HEK293 (cell line): ENCODE measurements around the gene CLCN1.

Source experiments
- CTCF ChIA-PET: fragments of 350-600 bp; formaldehyde crosslinking; extraction: SDS; loops from one replicate; lab custom pipeline; 2021; ENCODE audit warnings: antibody characterized with exemption; lab: Yijun Ruan, JAX
- POLR2A ChIA-PET: fragments of 300-600 bp; formaldehyde crosslinking; extraction: SDS; loops from one replicate; lab custom pipeline; 2020; ENCODE audit warnings: antibody characterized with exemption, inconsistent platforms; lab: Yijun Ruan, JAX
- H3K27ac ChIP-seq: fragments of 200-500 bp; sonication (Bioruptor generic); 2 replicates; pipeline ENCODE4 v1.5.1; 2014; ENCODE audit warnings: low read depth, low read length, control low read depth, inconsistent platforms; ENCODE audit errors: extremely low read depth
- H3K36me3 ChIP-seq, 2 experiments: fragments of 200-500 bp in 1 of 2; sonication (Bioruptor generic) in 1 of 2; 1 replicate in 1 of 2; 2 replicates in 1 of 2; pipeline ENCODE4 v1.5.1; 2014 to 2017; ENCODE audit warnings: inconsistent platforms in 2 of 2, low read length in 2 of 2; ENCODE audit not compliant: control insufficient read depth in 2 of 2, insufficient read depth in 1 of 2
- H3K4me1 ChIP-seq: fragments of 200-500 bp; sonication (Bioruptor generic); 2 replicates; pipeline ENCODE4 v1.5.1; 2014; ENCODE audit warnings: mild to moderate bottlenecking, low read length, inconsistent platforms; ENCODE audit not compliant: control insufficient read depth, insufficient read depth
- H3K4me3 ChIP-seq: 2 replicates; pipeline ENCODE4 v1.5.1; 2011; ENCODE audit warnings: low read depth, mild to moderate bottlenecking, control low read depth, low read length, moderate library complexity
- H3K9me3 ChIP-seq: fragments of 200-500 bp; sonication (Bioruptor generic); 2 replicates; pipeline ENCODE4 v1.5.1; 2014; ENCODE audit warnings: low read depth, low read length, inconsistent platforms; ENCODE audit not compliant: control insufficient read depth, insufficient read depth
- BCL11A ChIP-seq: fragments of 450-650 bp; formaldehyde crosslinking; IDR thresholded peaks from 2 replicates; pipeline ENCODE4 v1.5.1; 2016; ENCODE audit warnings: low read depth, missing biosample characterization, missing genetic modification characterization
- HOXC10 ChIP-seq: sonication (generic); formaldehyde crosslinking; IDR thresholded peaks from 2 replicates; pipeline ENCODE4 v1.8.1; 2023; ENCODE audit warnings: mild to moderate bottlenecking, missing genetic modification reagents
- KLF7 ChIP-seq: fragments of 450-650 bp; formaldehyde crosslinking; IDR thresholded peaks from 2 replicates; pipeline ENCODE4 v1.5.1; 2016; ENCODE audit warnings: missing biosample characterization, missing genetic modification characterization, borderline replicate concordance
- KLF8 ChIP-seq: fragments of 450-650 bp; formaldehyde crosslinking; IDR thresholded peaks from 2 replicates; pipeline ENCODE4 v1.5.1; 2016; ENCODE audit warnings: missing biosample characterization, missing genetic modification characterization
- ZBTB20 ChIP-seq: fragments of 450-650 bp; formaldehyde crosslinking; IDR thresholded peaks from 2 replicates; pipeline ENCODE4 v1.5.1; 2016; ENCODE audit warnings: missing biosample characterization, missing genetic modification characterization
- ZBTB48 ChIP-seq: fragments of 450-650 bp; formaldehyde crosslinking; IDR thresholded peaks from 2 replicates; pipeline ENCODE4 v1.5.1; 2016; ENCODE audit warnings: missing biosample characterization, missing genetic modification characterization
- ZNF132 ChIP-seq: fragments of 450-650 bp; formaldehyde crosslinking; IDR thresholded peaks from 2 replicates; pipeline ENCODE4 v1.5.1; 2017; ENCODE audit warnings: missing biosample characterization, missing genetic modification characterization, borderline replicate concordance
- ZNF157 ChIP-seq: fragments of 450-650 bp; formaldehyde crosslinking; IDR thresholded peaks from 2 replicates; pipeline ENCODE4 v1.5.1; 2016; ENCODE audit warnings: missing biosample characterization, missing genetic modification characterization
- ZNF37A ChIP-seq: fragments of 450-650 bp; IDR thresholded peaks from 2 replicates; pipeline ENCODE4 v1.5.1; 2018; ENCODE audit warnings: missing biosample characterization, missing genetic modification characterization
- ZNF433 ChIP-seq: fragments of 450-650 bp; formaldehyde crosslinking; IDR thresholded peaks from 2 replicates; pipeline ENCODE4 v1.5.1; 2016; ENCODE audit warnings: missing biosample characterization, missing genetic modification characterization, low read depth
- ZNF501 ChIP-seq: fragments of 450-650 bp; formaldehyde crosslinking; IDR thresholded peaks from 2 replicates; pipeline ENCODE4 v1.5.1; 2016; ENCODE audit warnings: missing biosample characterization, missing genetic modification characterization
- ZNF560 ChIP-seq: fragments of 450-650 bp; formaldehyde crosslinking; IDR thresholded peaks from 2 replicates; pipeline ENCODE4 v1.5.1; 2017; ENCODE audit warnings: missing biosample characterization, missing genetic modification characterization, borderline replicate concordance
- ZNF610 ChIP-seq: fragments of 450-650 bp; formaldehyde crosslinking; IDR thresholded peaks from 2 replicates; pipeline ENCODE4 v1.5.1; 2016; ENCODE audit warnings: missing biosample characterization, missing genetic modification characterization, borderline replicate concordance
- ZNF629 ChIP-seq: fragments of 450-650 bp; formaldehyde crosslinking; IDR thresholded peaks from 2 replicates; pipeline ENCODE4 v1.5.1; 2017; ENCODE audit warnings: missing biosample characterization, missing genetic modification characterization
- ZSCAN18 ChIP-seq: fragments of 450-650 bp; formaldehyde crosslinking; IDR thresholded peaks from 2 replicates; pipeline ENCODE4 v1.5.1; 2016; ENCODE audit warnings: missing biosample characterization, missing genetic modification characterization
- TF ChIP-seq, protein P1 (sequence below): fragments of 450-650 bp; formaldehyde crosslinking; IDR thresholded peaks from 2 replicates; pipeline ENCODE4 v1.5.1; 2016; ENCODE audit warnings: missing biosample characterization, missing genetic modification characterization
- TF ChIP-seq, protein P2 (sequence below): fragments of 450-650 bp; formaldehyde crosslinking; IDR thresholded peaks from 2 replicates; pipeline ENCODE4 v1.5.1; 2016; ENCODE audit warnings: missing biosample characterization, missing genetic modification characterization

The CLCN1 gene

GRCh38 chr7:143358626-143359025, 42.7 kb downstream of the CLCN1 start:
- H3K9me3 ChIP-seq: no peaks in the 10 kb centered on the region
- H3K4me3 ChIP-seq: no peak overlapping the region
- no peak overlapping the region for H3K27ac ChIP-seq
- H3K4me1 ChIP-seq: no peaks in the 10 kb centered on the region
- TF ChIP-seq ZNF501 (tag by site-specific recombination) (no peak), ZSCAN18 (tag by site-specific recombination) (no peak), ZNF433 (tag by site-specific recombination) (no peak), ZNF610 (tag by site-specific recombination) (no peak), ZBTB20 (tag by site-specific recombination) (no peak), BCL11A (tag by site-specific recombination) (no peak), ZNF132 (tag by site-specific recombination) (no peak), HOXC10 (CRISPR knock-in tag) (no peak), ZNF560 (tag by site-specific recombination) (no peak), KLF8 (tag by site-specific recombination) (no peak), ZNF37A (tag by site-specific recombination) (no peak), KLF7 (no peak), ZNF157 (tag by site-specific recombination) (no peak), ZBTB48 (tag by site-specific recombination) (no peak)
- TF ChIP-seq, protein P1, sequence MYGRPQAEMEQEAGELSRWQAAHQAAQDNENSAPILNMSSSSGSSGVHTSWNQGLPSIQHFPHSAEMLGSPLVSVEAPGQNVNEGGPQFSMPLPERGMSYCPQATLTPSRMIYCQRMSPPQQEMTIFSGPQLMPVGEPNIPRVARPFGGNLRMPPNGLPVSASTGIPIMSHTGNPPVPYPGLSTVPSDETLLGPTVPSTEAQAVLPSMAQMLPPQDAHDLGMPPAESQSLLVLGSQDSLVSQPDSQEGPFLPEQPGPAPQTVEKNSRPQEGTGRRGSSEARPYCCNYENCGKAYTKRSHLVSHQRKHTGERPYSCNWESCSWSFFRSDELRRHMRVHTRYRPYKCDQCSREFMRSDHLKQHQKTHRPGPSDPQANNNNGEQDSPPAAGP (tag by site-specific recombination): no peak
- TF ChIP-seq, protein P2, sequence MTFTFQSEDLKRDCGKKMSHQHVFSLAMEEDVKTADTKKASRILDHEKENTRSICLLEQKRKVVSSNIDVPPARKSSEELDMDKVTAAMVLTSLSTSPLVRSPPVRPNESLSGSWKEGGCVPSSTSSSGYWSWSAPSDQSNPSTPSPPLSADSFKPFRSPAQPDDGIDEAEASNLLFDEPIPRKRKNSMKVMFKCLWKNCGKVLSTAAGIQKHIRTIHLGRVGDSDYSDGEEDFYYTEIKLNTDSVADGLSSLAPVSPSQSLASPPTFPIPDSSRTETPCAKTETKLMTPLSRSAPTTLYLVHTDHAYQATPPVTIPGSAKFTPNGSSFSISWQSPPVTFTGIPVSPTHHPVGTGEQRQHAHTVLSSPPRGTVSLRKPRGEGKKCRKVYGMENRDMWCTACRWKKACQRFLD (tag by site-specific recombination): no peak
- TF ChIP-seq, all 188 proteins: peak for 0
- H3K36me3 ChIP-seq: peaks cover 0 to 32% of the 10 kb centered on the region in 2 experiments; a peak in 1 of 3 replicates
- POLR2A ChIA-PET: no interaction called here
- CTCF ChIA-PET: interaction anchor here (2.3 kb wide), 1 partner anchor 14 kb away, joined by 6 read pairs; no protein-coding TSS in a partner anchor

DNA sequence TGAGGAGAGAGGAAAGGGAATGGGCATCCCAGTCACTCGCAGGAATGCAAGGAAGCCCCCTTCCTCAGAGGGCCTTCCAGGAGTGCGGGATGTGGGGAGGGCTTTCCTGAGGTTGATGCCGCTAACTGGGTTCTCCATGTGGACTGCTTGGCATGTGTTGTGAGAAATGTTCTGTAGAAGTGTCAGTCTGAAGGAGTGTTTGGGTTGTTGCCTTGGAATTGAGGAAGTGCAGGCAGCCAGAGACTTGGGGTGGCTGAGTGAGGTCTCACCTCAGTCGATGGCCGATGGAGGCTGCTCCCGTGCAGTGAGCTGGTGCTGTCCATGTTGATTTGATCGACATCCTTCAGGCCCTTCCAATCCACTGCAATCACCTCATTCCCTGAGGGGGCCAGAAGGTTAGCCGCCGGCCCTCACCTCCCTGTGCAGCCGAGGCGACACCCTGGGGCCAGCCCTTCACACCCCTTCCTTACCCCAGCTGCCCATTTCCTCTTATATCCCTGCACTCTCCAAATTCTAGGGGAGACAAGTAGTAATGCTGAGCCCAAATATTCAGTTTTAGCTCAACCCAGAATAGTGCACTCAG, 44.0 kb downstream of the CLCN1 start:
- Histone ChIP-seq H3K9me3 (no peaks in the 10 kb centered on the region), H3K27ac (no peak overlapping the region), H3K4me3 (no peak overlapping the region), H3K36me3 (peaks cover 0 to 32% of the 10 kb centered on the region in 2 experiments; a peak in 1 of 3 replicates)
- CTCF ChIA-PET: interaction anchor here (0.7 to 1.5 kb wide), 4 partner anchors 12 to 145 kb away, joined by 3 to 6 read pairs (median 5); no protein-coding TSS in a partner anchor
- TF ChIP-seq, protein P2 (tag by site-specific recombination): no peak
- no peak for TF ChIP-seq ZNF629 (tag by site-specific recombination)
- TF ChIP-seq, all 188 proteins: peak for 0
- no peaks in the 10 kb centered on the region for H3K4me1 ChIP-seq
- POLR2A ChIA-PET: no interaction called here
